Measurements from ENCODE around the gene MAN2C1.
"Not testable (repeated sequence)": the region's sequence is repeated elsewhere in the genome, so short reads cannot be mapped to it uniquely, and the experiment has no call there.

Gene MAN2C1

DNA sequence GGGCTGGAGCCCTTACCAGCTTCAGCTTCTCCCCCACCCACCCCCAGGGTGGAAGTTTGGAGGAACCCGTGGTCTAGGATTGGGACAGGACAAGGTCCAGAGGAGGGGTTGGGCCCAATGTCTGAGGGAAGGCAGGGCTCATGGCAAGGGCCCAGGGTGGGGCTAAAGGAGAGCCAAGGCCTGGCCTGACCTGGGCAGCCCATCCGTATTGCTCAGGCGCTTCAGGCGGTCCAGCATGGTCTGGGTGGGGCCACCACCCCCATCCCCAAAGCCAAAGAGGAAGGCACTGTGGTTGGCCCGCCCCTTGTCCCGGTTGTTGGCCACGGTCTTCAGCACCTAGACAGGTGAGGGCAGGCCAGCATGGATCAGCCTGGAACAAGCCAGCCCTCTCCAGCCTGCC is 7.6 kb downstream of the MAN2C1 start:
- no peak for DNase-seq

DNA sequence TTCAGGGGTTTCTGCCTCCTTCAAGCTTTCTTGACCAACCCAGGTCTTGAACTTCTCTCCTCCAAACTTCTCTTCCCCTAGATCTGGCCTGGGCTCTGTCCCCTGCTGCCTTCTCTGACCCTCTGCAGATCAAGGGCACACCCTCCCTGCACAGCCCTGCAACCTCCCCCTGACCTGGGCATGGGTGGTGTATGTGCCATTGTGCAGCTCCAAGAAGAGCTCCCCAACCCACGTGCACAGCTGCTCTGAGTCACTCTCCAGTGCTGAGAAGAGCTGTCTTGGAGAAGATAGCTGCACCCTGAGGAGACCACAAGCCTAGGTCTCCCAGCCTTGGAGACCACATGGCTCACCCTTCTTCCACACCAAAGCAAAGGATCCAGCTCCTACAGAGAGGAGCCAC is 8.0 kb downstream of the MAN2C1 start:
- no peak for DNase-seq

GRCh38 chr15:75359537-75360250 is 8.7 kb downstream of the MAN2C1 start:
- no peak for DNase-seq

- DNase-seq, result no peak
Measured at GRCh38 chr15:75358771-75359536, 9.5 kb downstream of the MAN2C1 start.

DNA sequence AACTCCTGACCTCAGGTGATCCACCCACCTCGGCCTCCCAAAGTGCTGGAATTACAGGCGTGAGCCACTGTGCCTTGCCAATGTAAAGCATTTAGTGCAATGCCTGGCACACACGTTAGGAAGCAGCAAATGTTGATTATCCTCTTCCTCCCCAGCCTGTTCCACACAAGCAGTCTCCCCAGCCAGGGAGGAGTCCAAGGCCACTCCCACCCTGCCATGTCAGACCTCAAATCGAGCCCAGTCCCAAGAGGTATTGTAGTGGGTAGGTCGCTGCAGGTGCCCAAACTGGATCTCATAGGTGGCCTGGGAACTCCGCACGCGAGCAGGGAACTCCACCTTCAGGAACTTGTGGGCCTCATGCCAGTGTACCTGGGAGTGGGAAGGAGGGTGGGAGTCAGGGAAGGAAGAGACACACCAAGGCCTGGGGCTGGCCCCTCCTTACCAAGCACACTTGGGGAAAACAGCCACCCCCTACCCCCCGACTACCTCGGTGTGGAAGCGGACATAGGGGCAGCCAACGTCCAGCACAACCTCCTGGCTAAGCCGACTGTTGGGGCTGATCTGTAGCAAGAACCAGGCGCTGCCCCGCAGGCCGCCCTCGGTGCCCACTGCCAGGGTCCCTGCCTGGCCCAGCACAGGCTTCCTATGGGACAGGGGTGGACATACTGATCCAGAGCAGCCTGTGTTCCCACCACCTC is 10.3 kb downstream of the MAN2C1 start:
- no peak for DNase-seq

- no peak for DNase-seq
Measured at GRCh38 chr15:75356517-75356916, 11.9 kb downstream of the MAN2C1 start.

GRCh38 chr15:75356006-75356405 is 12.4 kb downstream of the MAN2C1 start:
- DNase-seq, result no peak

DNA sequence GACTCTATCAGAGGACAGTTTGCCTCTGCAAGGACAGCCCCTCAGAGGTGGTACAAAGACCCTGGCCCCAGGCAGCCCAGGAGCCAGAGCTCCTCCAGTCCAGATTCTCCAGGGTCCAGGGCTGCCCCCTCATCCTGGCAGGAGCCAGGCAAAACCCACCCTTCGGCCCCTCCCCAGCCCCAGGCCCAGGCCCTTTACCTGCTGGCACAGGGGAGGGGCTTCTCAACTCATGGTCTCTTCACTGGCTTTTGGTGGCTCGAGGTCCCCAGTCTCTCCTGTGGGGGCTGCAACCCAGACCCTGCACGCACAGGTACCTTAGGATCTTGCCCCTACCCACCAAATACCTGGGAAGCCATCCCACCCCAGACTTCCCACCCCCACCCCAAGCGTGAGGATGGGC is 13.0 kb downstream of the MAN2C1 start:
- DNase-seq, result no peak

DNA sequence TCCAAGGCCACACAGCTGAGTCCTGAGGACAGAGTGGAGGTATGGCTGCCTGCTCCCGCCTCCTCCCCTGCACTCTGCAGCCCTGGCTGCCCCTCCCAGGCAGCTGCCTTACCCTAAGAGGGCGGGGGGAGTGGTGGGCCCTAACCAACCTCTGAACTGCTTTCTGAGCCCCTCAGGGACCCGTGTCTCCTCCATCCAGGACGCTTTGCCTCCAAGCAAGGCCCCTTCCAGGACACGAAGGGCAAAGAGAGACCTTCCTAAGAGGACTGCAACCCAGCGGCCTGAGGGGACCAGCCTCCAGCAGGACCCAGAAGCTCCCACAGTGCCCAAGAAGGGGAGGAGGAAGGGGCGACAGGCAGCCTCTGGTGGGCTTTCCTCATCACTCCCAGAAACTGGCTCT is 14.0 kb downstream of the MAN2C1 start:
- DNase-seq, result no peak

- DNase-seq, result no peak
Measured at GRCh38 chr15:75353604-75354003, 14.8 kb downstream of the MAN2C1 start.

GRCh38 chr15:75352186-75353080 is 16.0 kb downstream of the MAN2C1 start:
- no peak for DNase-seq

DNA sequence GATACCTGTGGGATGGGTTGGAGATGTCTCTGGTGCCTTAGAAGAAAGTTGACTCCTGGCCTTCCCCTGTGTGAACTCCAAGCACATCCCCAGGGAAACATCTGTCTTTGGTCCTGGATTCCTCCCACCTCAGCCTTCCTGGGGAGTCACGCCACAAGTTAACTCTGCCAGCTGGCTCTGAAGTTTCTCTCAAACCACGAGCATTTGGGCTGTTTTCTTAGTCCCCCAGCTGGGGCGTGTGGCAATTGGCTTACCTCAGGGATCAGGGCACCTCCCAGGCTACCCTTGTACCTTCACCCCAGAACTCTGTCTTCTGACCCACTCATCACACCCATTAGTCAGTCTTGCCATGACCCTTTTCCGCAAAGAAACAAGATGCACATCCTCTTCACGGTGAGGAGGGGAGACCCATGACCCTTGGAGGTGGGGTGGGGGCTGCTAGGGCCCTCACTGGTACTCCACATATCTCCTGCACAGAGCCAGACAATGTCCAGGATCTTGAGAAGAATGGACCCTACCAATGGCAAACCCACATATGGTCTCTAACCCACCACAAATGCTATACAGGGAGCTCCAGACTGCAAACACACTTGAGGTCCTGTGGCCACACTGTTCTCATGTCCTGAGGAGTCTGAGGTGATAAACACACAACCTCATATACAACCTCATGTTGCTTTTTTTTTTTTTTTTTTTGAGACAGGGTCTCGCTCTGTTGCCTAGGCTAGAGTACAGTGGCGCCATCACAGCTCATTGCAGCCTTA is 17.6 kb downstream of the MAN2C1 start:
- no peak for DNase-seq

DNA sequence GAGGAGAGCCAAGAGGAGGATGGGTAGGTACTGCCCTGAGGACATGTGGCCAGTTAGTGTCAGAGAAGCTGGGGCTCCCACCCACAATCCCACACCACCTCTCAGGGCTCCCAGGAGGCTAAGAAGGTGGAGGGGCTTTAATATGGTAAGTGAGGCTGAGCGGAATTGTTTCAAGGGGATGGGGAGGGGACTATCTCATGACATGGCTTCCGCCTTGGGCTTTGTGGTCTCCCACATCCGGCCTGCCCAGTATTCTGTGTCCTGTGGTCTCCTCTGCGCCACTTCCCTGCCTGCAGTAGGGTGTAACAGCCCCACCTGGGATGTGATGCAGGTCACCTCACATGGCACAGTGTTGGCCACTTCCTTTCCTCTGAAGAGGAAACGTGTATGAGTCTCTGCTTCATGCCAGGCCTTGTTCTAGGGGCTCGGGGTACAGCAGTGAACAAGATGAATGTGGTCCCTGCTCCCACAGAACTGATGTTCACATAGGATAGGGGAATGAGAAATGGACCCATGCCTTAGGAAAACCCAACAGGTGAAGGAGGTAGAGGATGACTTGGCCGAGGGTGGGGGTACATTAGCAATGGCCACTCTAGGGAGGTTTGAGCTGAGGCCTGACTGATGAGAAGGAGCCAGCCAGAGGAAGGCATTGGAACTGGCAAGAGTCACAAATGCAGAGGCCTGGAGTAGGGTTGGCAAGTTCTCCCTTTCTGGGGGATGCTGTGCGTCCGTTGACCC is 18.4 kb downstream of the MAN2C1 start:
- no peak for DNase-seq

DNA sequence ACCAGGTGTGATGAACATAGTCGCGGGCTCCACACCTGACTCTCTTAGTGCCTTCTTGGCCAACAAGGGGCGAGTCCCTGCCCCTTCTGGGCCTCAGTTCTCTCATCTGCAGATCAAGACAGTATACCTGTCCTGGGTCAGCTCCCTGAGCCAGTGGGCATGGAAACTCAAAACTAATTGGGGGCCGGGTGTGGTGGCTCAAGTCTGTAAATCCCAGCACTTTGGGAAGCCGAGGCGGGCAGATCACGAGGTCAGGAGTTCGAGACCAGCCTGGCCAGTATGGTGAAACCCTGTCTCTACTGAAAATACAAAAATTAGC is 19.1 kb downstream of the MAN2C1 start:
- DNase-seq, result not testable (repeated sequence)

DNA sequence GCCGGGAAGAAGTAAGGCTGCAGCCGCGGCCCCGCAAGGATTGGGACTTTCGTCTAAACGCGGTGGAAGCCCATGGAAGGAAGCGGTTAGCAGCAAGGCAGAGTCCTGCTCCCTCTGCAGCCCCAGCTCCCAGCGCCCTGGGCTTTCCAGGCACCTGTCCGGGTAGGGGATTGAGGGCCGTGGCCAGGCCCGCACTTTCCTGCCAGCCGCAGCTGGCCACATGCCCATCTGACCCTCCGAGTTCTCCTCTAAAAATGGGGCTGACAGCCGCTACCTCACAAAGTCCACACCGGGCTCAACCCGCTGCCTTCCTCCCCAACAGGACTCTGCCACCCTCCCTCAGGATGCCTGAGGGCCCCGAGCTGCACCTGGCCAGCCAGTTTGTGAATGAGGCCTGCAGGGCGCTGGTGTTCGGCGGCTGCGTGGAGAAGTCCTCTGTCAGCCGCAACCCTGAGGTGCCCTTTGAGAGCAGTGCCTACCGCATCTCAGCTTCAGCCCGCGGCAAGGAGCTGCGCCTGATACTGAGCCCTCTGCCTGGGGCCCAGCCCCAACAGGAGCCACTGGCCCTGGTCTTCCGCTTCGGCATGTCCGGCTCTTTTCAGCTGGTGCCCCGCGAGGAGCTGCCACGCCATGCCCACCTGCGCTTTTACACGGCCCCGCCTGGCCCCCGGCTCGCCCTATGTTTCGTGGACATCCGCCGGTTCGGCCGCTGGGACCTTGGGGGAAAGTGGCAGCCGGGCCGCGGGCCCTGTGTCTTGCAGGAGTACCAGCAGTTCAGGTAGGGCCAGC is 19.7 kb downstream of the MAN2C1 start:
- DNase-seq, result peak in 5 of 14 donors; percentile 14 to 43 (median 33)

- peak in 3 of 14 donors; percentile 23 to 41 (median 38) for DNase-seq
Measured at GRCh38 chr15:75348034-75348561, 20.3 kb downstream of the MAN2C1 start.

- peak in 11 of 14 donors; percentile 21 to 72 (median 48) for DNase-seq
Measured at GRCh38 chr15:75347222-75348033, 21.0 kb downstream of the MAN2C1 start.

DNA sequence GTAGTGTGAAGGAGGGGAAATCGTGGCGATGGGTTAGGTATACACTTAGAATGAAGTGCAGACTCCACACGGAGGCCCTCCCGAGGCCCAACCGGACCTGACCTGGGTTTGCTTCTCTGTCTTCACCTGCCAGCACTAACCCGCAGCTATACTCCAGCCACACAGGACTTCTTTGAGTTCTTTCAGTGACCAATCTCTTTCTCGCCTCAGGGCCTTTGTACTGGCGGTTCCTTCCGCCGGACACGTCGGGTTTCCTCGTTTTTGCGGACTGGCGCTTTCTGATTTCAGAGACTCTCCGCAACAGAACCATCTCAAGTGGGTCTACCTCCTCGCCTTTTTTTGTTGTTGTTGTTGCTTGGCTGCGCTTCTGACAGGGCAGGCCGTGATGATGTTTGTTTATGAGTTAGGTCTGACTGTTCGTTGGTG is 21.6 kb downstream of the MAN2C1 start, which contains the start of gene NEIL1:
Gene NEIL1 (plus strand): TSS at position 244 of the 426 bp plus-strand sequence. CDS start 1,867 bp downstream, outside the sequence.
- DNase-seq, result peak in 1 of 14 donors; percentile 31

DNA sequence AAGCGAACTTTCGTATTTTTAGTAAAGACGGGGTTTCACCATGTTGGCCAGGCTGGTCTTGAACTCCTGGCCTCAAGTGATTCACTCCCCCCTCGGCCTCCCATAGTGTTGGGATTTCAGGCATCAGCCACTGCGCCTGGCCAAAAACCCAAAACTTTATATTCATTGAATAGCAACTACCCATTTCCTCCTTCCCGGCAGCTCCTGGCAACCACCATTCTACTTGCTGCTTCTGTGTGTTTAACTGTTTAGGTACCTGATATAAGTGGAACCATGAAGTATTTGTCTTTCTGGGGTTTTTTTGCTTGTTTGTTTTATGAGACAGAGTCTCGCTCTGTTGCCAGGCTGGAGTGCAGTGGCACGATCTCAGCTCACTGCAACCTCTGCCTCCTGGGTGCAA is 24.5 kb downstream of the MAN2C1 start:
- DNase-seq, result peak in 2 of 14 donors; percentile 14 to 45
